K562 (cell line): Measurements from ENCODE around the gene HSD11B2. TPM values are rescaled to one million over a fixed set of nuclear protein-coding genes. Genes with fewer than 3 reads are reported as not detected.

Experiments used
- ATAC-seq: fragments of 200-7000 bp; cut with Tn5 transposase; 3 replicates; pipeline ENCODE4 v1.9.1; 2020; ENCODE audit warnings: moderate library complexity
- BruUV-seq: library from RNA; stranded (reverse); fragments of 400-500 nt; replicated peaks from 2 replicates; lab custom pipeline; 2021; lab: Mats Ljungman, UMichigan
- CTCF ChIA-PET: fragments of 300-600 bp; formaldehyde crosslinking; extraction: SDS; loops from one replicate; lab custom pipeline; 2021; ENCODE audit warnings: low intra/inter-chr PET ratio; lab: Yijun Ruan, JAX
- POLR2A ChIA-PET: fragments of 300-600, 350-650 bp; sonication (Branson Sonifier 250); formaldehyde crosslinking; extraction: SDS; loops from one replicate; lab custom pipeline; 2021; ENCODE audit warnings: antibody characterized with exemption, inconsistent platforms; lab: Yijun Ruan, JAX
- DNase-seq, 4 experiments: peaks; one replicate each; pipeline versions ENCODE4 v3.0.0 to v3.0.0-alpha.2; 2011 to 2018; ENCODE audit warnings: low spot score in 3 of 4, mixed read lengths in 3 of 4; ENCODE audit errors: extremely low read depth in 1 of 4
- FAIRE-seq: peaks from 2 replicates; lab custom pipeline; 2011; peaks lifted over from hg19 to GRCh38; lab: Jason Lieb, UNC
- H2AFZ ChIP-seq: 2 replicates; pipeline ENCODE4 v1.6.0; 2011; ENCODE audit warnings: low read depth, low read length, control low read depth, inconsistent platforms
- H3K27ac ChIP-seq: fragments of 200-600 bp; 3 replicates; pipeline ENCODE4 v1.8.0; 2011; ENCODE audit warnings: low read depth, mild to moderate bottlenecking, control low read depth, inconsistent platforms, low read length, moderate library complexity, mixed read lengths; ENCODE audit errors: extremely low read depth
- H3K27me3 ChIP-seq, 2 experiments: fragments of 300-600 bp in 1 of 2; 2 replicates in 1 of 2; 3 replicates in 1 of 2; pipeline versions ENCODE4 v1.6.0 to v1.8.0; 2011; ENCODE audit warnings: inconsistent platforms in 2 of 2, low read length in 2 of 2, mild to moderate bottlenecking in 1 of 2, mixed read lengths in 1 of 2, moderate library complexity in 1 of 2; ENCODE audit not compliant: control insufficient read depth in 2 of 2, insufficient read depth in 2 of 2
- H3K36me3 ChIP-seq: fragments of 300-600 bp; 3 replicates; pipeline ENCODE4 v1.8.0; 2011; ENCODE audit warnings: mild to moderate bottlenecking, low read length, inconsistent platforms; ENCODE audit not compliant: control insufficient read depth, insufficient read depth
- H3K4me1 ChIP-seq, 2 experiments: fragments of 200-600 bp in 1 of 2; replicated peaks in 1 of 2; 2 replicates in 1 of 2; 3 replicates in 1 of 2; pipeline versions ENCODE4 v1.5.1 to v1.8.0; 2011; ENCODE audit warnings: inconsistent platforms in 2 of 2, low read length in 2 of 2, mild to moderate bottlenecking in 1 of 2, mixed read lengths in 1 of 2, moderate library complexity in 1 of 2; ENCODE audit not compliant: control insufficient read depth in 2 of 2, insufficient read depth in 2 of 2
- H3K4me2 ChIP-seq: 2 replicates; pipeline ENCODE4 v1.6.1; 2011; ENCODE audit warnings: low read length, control low read depth, inconsistent platforms, mixed read lengths; ENCODE audit not compliant: insufficient read depth
- H3K4me3 ChIP-seq: fragments of 200-600 bp; sonication (generic), shearing (Covaris generic); 2 replicates; pipeline ENCODE4 v1.5.1; 2016; ENCODE audit warnings: control low read depth, inconsistent platforms
- H3K79me2 ChIP-seq: fragments of 200-600 bp; 3 replicates; pipeline ENCODE4 v1.8.0; 2011; ENCODE audit warnings: low read length, inconsistent platforms; ENCODE audit not compliant: control insufficient read depth, insufficient read depth
- H3K9ac ChIP-seq, 2 experiments: 2 replicates each; pipeline versions ENCODE4 v1.6.0 to v1.6.1; 2011; ENCODE audit warnings: low read depth in 2 of 2, low read length in 2 of 2, control low read depth in 1 of 2, inconsistent platforms in 1 of 2, mild to moderate bottlenecking in 1 of 2, mixed read lengths in 1 of 2; ENCODE audit not compliant: insufficient read depth in 1 of 2
- H3K9me1 ChIP-seq: one replicate; pipeline ENCODE4 v1.6.0; 2011; ENCODE audit warnings: inconsistent platforms, mild to moderate bottlenecking, low read length, moderate library complexity; ENCODE audit not compliant: control insufficient read depth, insufficient read depth
- H3K9me3 ChIP-seq: replicated peaks from 2 replicates; pipeline ENCODE4 v1.5.1; 2011; ENCODE audit warnings: low read depth, low read length, inconsistent platforms; ENCODE audit not compliant: control insufficient read depth, insufficient read depth
- H4K20me1 ChIP-seq: replicated peaks from 2 replicates; pipeline ENCODE4 v1.6.1; 2011; ENCODE audit warnings: low read length, inconsistent platforms, mixed read lengths; ENCODE audit not compliant: control insufficient read depth, insufficient read depth
- C11orf30 ChIP-seq: fragments of 450-650 bp; IDR thresholded peaks from 2 replicates; pipeline ENCODE4 v1.6.1; 2016; ENCODE audit warnings: low read depth, mild to moderate bottlenecking
- EZH2 ChIP-seq: IDR thresholded peaks from 2 replicates; pipeline ENCODE4 v1.6.1; 2012; ENCODE audit warnings: low read depth, mild to moderate bottlenecking, inconsistent platforms, low read length, borderline replicate concordance
- SIN3B ChIP-seq: fragments of 450-650 bp; IDR thresholded peaks from 2 replicates; pipeline ENCODE4 v1.6.1; 2017; ENCODE audit warnings: low read depth, mild to moderate bottlenecking, moderate library complexity
- TAF15 ChIP-seq: fragments of 200-400 bp; formaldehyde crosslinking; IDR thresholded peaks from 2 replicates; pipeline ENCODE4 v1.6.1; 2017; ENCODE audit warnings: mild to moderate bottlenecking, low read depth, low read length, moderate library complexity
- YBX1 ChIP-seq: fragments of 450-650 bp; IDR thresholded peaks from 2 replicates; pipeline ENCODE4 v1.7.1; 2016; ENCODE audit warnings: mild to moderate bottlenecking
- WGBS: fragments of 100-300 bp; shearing (Covaris generic); methylation state at CpG from one replicate; pipeline ENCODE4 v1.1.6; 2016; ENCODE audit warnings: low coverage, mixed read lengths; ENCODE audit not compliant: insufficient coverage; ENCODE audit errors: missing lambda C conversion rate; 5-methylcytosine and 5-hydroxymethylcytosine counted together
- in situ Hi-C: fragments of 300-500 bp; cut with MboI; formaldehyde crosslinking; loops from 4 replicates; pipeline ENCODE4 v1.15.0; 2018; ENCODE audit warnings: inconsistent platforms, mixed read lengths
- intact Hi-C: fragments of 100-400 bp; cut with micrococcal nuclease; formaldehyde crosslinking; loops from 2 replicates; pipeline ENCODE4 v1.14.2; 2022
- polyA plus RNA-seq, 8 experiments: library from polyadenylated mRNA; depleted of rRNA in 4 of 8; stranded (reverse) in 5 of 8; unstranded in 3 of 8; fragments of >200 nt; fragmentation: Nextera tagmentation in 2 of 8; fragmentation: Illumina TruSeq in 1 of 8; extraction: Ambion mirVana in 2 of 8; extraction: Trizol in 1 of 8; gene quantifications; 2 replicates each; pipeline versions ENCODE4 v1.2.1 to v1.2.3, GENCODE V29; 2011 to 2014; ENCODE audit warnings: inconsistent platforms in 1 of 8, missing spikeins in 1 of 8
- total RNA-seq, 7 experiments: library from RNA; depleted of rRNA in 6 of 7; stranded (reverse); fragments of >200 nt in 6 of 7; fragmentation: Illumina TruSeq in 2 of 7; extraction: Trizol in 2 of 7; gene quantifications; 2 replicates each; pipeline versions ENCODE4 v1.2.1 to v1.2.3, GENCODE V29; 2011 to 2021; ENCODE audit warnings: low replicate concordance in 1 of 7
- TF ChIP-seq, protein P1 (sequence below): fragments of 450-650 bp; formaldehyde crosslinking; IDR thresholded peaks from 2 replicates; pipeline ENCODE4 v1.4.0; 2022; ENCODE audit warnings: mild to moderate bottlenecking, moderate library complexity
- TF ChIP-seq, protein P2 (sequence below): fragments of 450-650 bp; IDR thresholded peaks from 2 replicates; pipeline ENCODE4 v1.6.1; 2016

Gene HSD11B2
- total and polyA plus RNA-seq, 9 of the 15 experiments (the other 6 are each of a cell fraction or from before 2014, with no cell fraction given) = 0.08 to 2.0 (median 0.79) TPM

DNA sequence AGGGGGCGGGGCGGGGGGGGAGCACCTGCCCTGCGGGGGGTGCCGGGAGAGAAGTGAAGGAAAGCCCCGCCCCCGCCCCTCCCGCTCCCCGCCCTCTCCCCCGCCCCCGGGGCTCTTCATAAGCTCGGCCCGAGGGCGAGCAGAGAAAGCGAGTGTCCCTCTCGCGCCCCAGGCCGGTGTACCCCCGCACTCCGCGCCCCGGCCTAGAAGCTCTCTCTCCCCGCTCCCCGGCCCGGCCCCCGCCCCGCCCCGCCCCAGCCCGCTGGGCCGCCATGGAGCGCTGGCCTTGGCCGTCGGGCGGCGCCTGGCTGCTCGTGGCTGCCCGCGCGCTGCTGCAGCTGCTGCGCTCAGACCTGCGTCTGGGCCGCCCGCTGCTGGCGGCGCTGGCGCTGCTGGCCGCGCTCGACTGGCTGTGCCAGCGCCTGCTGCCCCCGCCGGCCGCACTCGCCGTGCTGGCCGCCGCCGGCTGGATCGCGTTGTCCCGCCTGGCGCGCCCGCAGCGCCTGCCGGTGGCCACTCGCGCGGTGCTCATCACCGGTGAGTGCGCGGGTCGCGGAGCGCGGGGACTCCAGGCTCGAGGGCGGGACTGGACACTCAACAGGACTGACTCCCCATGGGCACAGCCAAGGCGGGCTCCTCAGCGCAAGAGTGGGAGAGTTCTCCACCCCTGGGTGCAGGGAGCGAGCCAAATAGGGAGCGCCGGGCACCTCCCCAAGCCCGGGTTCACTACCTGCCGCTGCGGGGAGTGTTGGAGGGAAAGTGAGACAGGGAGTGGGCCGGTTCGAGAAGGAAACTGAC, at the start of gene HSD11B2 (continued):
- TF ChIP-seq TAF15 (no peak), SIN3B (peak; percentile 49; the same call in 1 of the 2 replicates), YBX1 (no peak), EZH2 (no peak)
- TF ChIP-seq, protein P1, sequence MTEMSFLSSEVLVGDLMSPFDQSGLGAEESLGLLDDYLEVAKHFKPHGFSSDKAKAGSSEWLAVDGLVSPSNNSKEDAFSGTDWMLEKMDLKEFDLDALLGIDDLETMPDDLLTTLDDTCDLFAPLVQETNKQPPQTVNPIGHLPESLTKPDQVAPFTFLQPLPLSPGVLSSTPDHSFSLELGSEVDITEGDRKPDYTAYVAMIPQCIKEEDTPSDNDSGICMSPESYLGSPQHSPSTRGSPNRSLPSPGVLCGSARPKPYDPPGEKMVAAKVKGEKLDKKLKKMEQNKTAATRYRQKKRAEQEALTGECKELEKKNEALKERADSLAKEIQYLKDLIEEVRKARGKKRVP (CRISPR knock-in tag) = no peak

DNA sequence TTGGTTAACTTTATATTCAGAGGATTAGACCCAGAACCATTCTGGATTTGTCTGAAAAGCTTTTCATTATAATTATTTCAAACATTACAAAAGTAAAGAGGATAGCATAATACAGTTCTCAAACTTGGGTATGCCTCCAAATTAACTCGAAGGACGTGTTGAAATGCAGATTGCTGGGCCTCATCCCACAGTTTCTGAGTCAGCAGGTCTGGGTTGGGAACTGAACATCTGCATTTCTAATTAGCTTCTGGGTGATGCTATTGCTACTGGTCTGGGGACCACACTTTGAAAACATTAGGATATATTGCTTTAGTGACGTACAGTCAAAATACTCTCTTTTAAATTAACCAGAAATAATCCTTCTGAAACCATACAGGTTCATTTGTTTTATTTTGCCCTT, 47.6 kb upstream of the HSD11B2 start:
- CTCF ChIA-PET = interaction anchor here (0.6 to 0.8 kb wide), 2 partner anchors 32 to 123 kb away, joined by 3 to 4 read pairs; no protein-coding TSS in a partner anchor
- DNase-seq = no peak

More for the DNA sequence above, 47.6 kb upstream of the HSD11B2 start:
- intact Hi-C loops = no loop called here
- POLR2A ChIA-PET = no interaction called here
- Histone ChIP-seq H3K27me3 (peaks cover 23 to 51% of the 10 kb centered on the region in 2 experiments), H2AFZ (no peak overlapping the region), H3K9me1 (no peaks in the 10 kb centered on the region), H3K9me3 (no peaks in the 10 kb centered on the region), H3K4me2 (no peak overlapping the region), H4K20me1 (no peaks in the 10 kb centered on the region; the same call in 1 of the 2 replicates), H3K27ac (no peak overlapping the region), H3K9ac (no peak overlapping the region), H3K4me1 (no peaks in the 10 kb centered on the region), H3K36me3 (no peaks in the 10 kb centered on the region), H3K79me2 (no peaks in the 10 kb centered on the region), H3K4me3 (no peak overlapping the region)
- FAIRE-seq = no peak
- TF ChIP-seq, protein P2, sequence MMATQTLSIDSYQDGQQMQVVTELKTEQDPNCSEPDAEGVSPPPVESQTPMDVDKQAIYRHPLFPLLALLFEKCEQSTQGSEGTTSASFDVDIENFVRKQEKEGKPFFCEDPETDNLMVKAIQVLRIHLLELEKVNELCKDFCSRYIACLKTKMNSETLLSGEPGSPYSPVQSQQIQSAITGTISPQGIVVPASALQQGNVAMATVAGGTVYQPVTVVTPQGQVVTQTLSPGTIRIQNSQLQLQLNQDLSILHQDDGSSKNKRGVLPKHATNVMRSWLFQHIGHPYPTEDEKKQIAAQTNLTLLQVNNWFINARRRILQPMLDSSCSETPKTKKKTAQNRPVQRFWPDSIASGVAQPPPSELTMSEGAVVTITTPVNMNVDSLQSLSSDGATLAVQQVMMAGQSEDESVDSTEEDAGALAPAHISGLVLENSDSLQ = no peak
- TF ChIP-seq C11orf30 = 0 out of 2 replicates have a peak, but pooled peaks have one; percentile 8
- in situ Hi-C loops = no loop called here
- no peak for ATAC-seq
- 2% methylated on average over 3 of the region's 3 CpGs for WGBS
- no TSS peak for BruUV-seq
